GM23338 (cell line): Measurements from ENCODE around the gene MCM7. TPM values are rescaled to one million over a fixed set of nuclear protein-coding genes. Genes with fewer than 3 reads are reported as not detected.
A peak's percentile ranks its signal among the peaks of the same experiment; 100 is the strongest.

Source experiments
- ATAC-seq: fragments of 200-7000 bp; cut with Tn5 transposase; 3 replicates; pipeline ENCODE4 v1.9.1; 2020
- DNase-seq: peaks from one replicate; pipeline ENCODE4 v3.0.0-alpha.2; 2015; ENCODE audit warnings: low spot score
- H2AFZ ChIP-seq: fragments of 200-600 bp; sonication (generic); 2 replicates; pipeline ENCODE4 v1.8.0; 2016; ENCODE audit warnings: antibody characterized with exemption, mild to moderate bottlenecking, moderate library complexity
- H3F3A ChIP-seq: fragments of 200-600 bp; sonication (generic); replicated peaks from 2 replicates; pipeline ENCODE4 v1.8.0; 2017; ENCODE audit warnings: antibody characterized with exemption, mixed run types, low read depth
- H3K27ac ChIP-seq: fragments of 200-600 bp; sonication (generic); 2 replicates; pipeline ENCODE4 v1.6.1; 2016; ENCODE audit warnings: low read depth
- H3K27me3 ChIP-seq: fragments of 200-600 bp; sonication (generic); 2 replicates; pipeline ENCODE4 v1.8.0; 2016; ENCODE audit warnings: mild to moderate bottlenecking, mixed run types, moderate library complexity; ENCODE audit not compliant: insufficient read depth
- H3K36me3 ChIP-seq: fragments of 200-600 bp; sonication (generic); 2 replicates; pipeline ENCODE4 v1.8.0; 2016; ENCODE audit warnings: mild to moderate bottlenecking; ENCODE audit not compliant: insufficient read depth
- H3K4me1 ChIP-seq: fragments of 200-600 bp; sonication (generic); 2 replicates; pipeline ENCODE4 v1.8.0; 2016; ENCODE audit warnings: mild to moderate bottlenecking, moderate library complexity; ENCODE audit not compliant: insufficient read depth
- H3K4me2 ChIP-seq: fragments of 200-600 bp; sonication (generic); 2 replicates; pipeline ENCODE4 v1.7.1; 2017; ENCODE audit warnings: mixed run types
- H3K4me3 ChIP-seq: fragments of 200-600 bp; sonication (generic); 2 replicates; pipeline ENCODE4 v1.6.1; 2016; ENCODE audit warnings: mixed run types
- H3K79me2 ChIP-seq: fragments of 200-600 bp; sonication (generic); replicated peaks from 2 replicates; pipeline ENCODE4 v1.8.0; 2017; ENCODE audit warnings: mild to moderate bottlenecking; ENCODE audit not compliant: insufficient read depth
- H3K9me2 ChIP-seq: fragments of 200-600 bp; sonication (generic); 2 replicates; pipeline ENCODE4 v1.8.0; 2017; ENCODE audit not compliant: insufficient read depth
- H4K20me1 ChIP-seq: fragments of 200-600 bp; sonication (generic); replicated peaks from 2 replicates; pipeline ENCODE4 v1.8.0; 2017; ENCODE audit warnings: mild to moderate bottlenecking; ENCODE audit not compliant: insufficient read depth
- H3K27ac Mint-ChIP-seq: 2 replicates; pipeline ENCODE4 v1.8.0; 2020; ENCODE audit warnings: inconsistent platforms, mild to moderate bottlenecking, moderate library complexity, mixed read lengths
- H3K27me3 Mint-ChIP-seq: 3 replicates; pipeline ENCODE4 v1.8.0; 2022; ENCODE audit warnings: low read depth, mild to moderate bottlenecking, moderate library complexity, mixed read lengths, inconsistent platforms; ENCODE audit not compliant: insufficient read depth, poor library complexity
- H3K36me3 Mint-ChIP-seq: 3 replicates; pipeline ENCODE4 v1.8.0; 2021; ENCODE audit warnings: low read depth, mild to moderate bottlenecking, inconsistent platforms, moderate library complexity, mixed read lengths
- H3K4me1 Mint-ChIP-seq: 3 replicates; pipeline ENCODE4 v1.8.0; 2020; ENCODE audit warnings: mild to moderate bottlenecking, inconsistent platforms, mixed read lengths
- H3K4me3 Mint-ChIP-seq: 3 replicates; pipeline ENCODE4 v1.8.0; 2021; ENCODE audit warnings: moderate library complexity, mild to moderate bottlenecking, inconsistent platforms, mixed read lengths
- H3K9me3 Mint-ChIP-seq: 3 replicates; pipeline ENCODE4 v1.8.0; 2020; ENCODE audit warnings: moderate library complexity, mild to moderate bottlenecking, inconsistent platforms, mixed read lengths
- CREB1 ChIP-seq: fragments of 250-450 bp; sonication (Bioruptor Pico); IDR thresholded peaks from 2 replicates; pipeline ENCODE4 v1.5.0; 2020; ENCODE audit warnings: low read depth, mild to moderate bottlenecking, moderate library complexity
- EZH2 ChIP-seq: fragments of 200-600 bp; sonication (generic); IDR thresholded peaks from one replicate; pipeline ENCODE4 v1.8.0; 2017; ENCODE audit warnings: antibody characterized with exemption, mild to moderate bottlenecking, low read depth; ENCODE audit not compliant: unreplicated experiment
- NANOG ChIP-seq: IDR thresholded peaks from 2 replicates; pipeline ENCODE4 v1.6.1; 2016; ENCODE audit warnings: antibody characterized with exemption, borderline replicate concordance
- ZNF331 ChIP-seq: fragments of 250-450 bp; sonication (Bioruptor Pico); IDR thresholded peaks from 2 replicates; pipeline ENCODE4 v1.5.0; 2020; ENCODE audit warnings: low read depth, mild to moderate bottlenecking, moderate library complexity
- polyA plus RNA-seq: library from polyadenylated mRNA; unstranded; fragments of >200 nt; fragmentation: Nextera tagmentation; extraction: Ambion mirVana; gene quantifications from 2 replicates; pipeline ENCODE4 v1.2.1, GENCODE V29; 2016
- total RNA-seq: library from RNA; depleted of rRNA; stranded (reverse); fragments of >200 nt; shearing (Covaris generic); gene quantifications from 2 replicates; pipeline ENCODE4 v1.2.3, GENCODE V29; 2014
- TF ChIP-seq, protein P1 (sequence below): fragments of 250-450 bp; sonication (Bioruptor Pico); IDR thresholded peaks from 2 replicates; pipeline ENCODE4 v1.5.0; 2020; ENCODE audit warnings: mild to moderate bottlenecking, moderate library complexity
- TF ChIP-seq, protein P2 (sequence below), 2 experiments: fragments of 200-600 bp in 1 of 2; sonication (generic) in 1 of 2; conservative IDR thresholded peaks; 2 replicates each; pipeline versions ENCODE4 v1.5.1 to v1.6.1; 2016 to 2017; ENCODE audit warnings: antibody characterized with exemption in 2 of 2, low read depth in 2 of 2, mild to moderate bottlenecking in 2 of 2, moderate library complexity in 1 of 2

The MCM7 gene
- total and polyA plus RNA-seq, 2 experiments from 2014 or later: 140 to 285 TPM

DNA sequence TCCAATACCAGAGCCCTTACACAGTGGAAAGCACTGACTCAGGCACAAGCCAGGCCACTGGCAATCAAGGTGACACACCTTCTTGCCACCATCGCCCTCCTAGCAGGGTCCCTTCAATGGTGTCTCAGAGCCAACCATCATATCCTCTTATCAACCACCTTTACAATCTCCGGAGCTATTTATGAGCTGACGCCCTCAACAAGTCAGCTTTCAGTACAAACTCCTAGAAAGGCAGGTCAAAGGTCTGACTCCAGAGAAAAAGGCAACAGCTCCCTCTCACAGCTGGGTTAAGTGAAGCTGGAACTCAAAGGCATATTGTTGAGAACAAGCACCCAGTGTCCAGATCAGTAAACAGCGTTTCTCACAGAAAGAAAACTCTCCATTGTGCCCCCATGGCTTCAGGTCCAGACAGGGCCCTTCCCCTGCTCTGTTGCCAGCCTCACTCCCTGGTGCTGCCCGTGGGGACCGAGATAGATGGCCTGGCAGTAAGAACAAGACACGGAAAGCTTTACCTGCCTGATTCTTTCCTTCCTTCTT is 22.1 kb downstream of the MCM7 start:
- Mint-ChIP-seq H3K27me3 (peaks cover 21% of the 10 kb centered on the region), H3K4me3 (peak overlapping the region; percentile 41), H3K36me3 (peaks cover 69% of the 10 kb centered on the region), H3K4me1 (peaks cover 19% of the 10 kb centered on the region), H3K27ac (no peak overlapping the region), H3K9me3 (peaks cover 39% of the 10 kb centered on the region)
- DNase-seq (no peak), ATAC-seq (no peak)
- Histone ChIP-seq H3K9me2 (no peaks in the 10 kb centered on the region), H3K79me2 (peaks cover 62% of the 10 kb centered on the region), H2AFZ (no peak overlapping the region), H3K27ac (no peak overlapping the region; the same call in 1 of the 2 replicates), H3K4me1 (peaks cover 15% of the 10 kb centered on the region), H3K4me2 (peak overlapping the region; percentile 89; the same call in 1 of the 2 replicates), H3K27me3 (no peaks in the 10 kb centered on the region), H4K20me1 (peaks cover 23% of the 10 kb centered on the region), H3F3A (peaks cover 25% of the 10 kb centered on the region), H3K4me3 (peak overlapping the region; percentile 94; the same call in 1 of the 2 replicates), H3K36me3 (peaks cover 58% of the 10 kb centered on the region)
- no peak for TF ChIP-seq ZNF331
- TF ChIP-seq CREB1 (CRISPR knock-in tag): no peak
- TF ChIP-seq, protein P1, sequence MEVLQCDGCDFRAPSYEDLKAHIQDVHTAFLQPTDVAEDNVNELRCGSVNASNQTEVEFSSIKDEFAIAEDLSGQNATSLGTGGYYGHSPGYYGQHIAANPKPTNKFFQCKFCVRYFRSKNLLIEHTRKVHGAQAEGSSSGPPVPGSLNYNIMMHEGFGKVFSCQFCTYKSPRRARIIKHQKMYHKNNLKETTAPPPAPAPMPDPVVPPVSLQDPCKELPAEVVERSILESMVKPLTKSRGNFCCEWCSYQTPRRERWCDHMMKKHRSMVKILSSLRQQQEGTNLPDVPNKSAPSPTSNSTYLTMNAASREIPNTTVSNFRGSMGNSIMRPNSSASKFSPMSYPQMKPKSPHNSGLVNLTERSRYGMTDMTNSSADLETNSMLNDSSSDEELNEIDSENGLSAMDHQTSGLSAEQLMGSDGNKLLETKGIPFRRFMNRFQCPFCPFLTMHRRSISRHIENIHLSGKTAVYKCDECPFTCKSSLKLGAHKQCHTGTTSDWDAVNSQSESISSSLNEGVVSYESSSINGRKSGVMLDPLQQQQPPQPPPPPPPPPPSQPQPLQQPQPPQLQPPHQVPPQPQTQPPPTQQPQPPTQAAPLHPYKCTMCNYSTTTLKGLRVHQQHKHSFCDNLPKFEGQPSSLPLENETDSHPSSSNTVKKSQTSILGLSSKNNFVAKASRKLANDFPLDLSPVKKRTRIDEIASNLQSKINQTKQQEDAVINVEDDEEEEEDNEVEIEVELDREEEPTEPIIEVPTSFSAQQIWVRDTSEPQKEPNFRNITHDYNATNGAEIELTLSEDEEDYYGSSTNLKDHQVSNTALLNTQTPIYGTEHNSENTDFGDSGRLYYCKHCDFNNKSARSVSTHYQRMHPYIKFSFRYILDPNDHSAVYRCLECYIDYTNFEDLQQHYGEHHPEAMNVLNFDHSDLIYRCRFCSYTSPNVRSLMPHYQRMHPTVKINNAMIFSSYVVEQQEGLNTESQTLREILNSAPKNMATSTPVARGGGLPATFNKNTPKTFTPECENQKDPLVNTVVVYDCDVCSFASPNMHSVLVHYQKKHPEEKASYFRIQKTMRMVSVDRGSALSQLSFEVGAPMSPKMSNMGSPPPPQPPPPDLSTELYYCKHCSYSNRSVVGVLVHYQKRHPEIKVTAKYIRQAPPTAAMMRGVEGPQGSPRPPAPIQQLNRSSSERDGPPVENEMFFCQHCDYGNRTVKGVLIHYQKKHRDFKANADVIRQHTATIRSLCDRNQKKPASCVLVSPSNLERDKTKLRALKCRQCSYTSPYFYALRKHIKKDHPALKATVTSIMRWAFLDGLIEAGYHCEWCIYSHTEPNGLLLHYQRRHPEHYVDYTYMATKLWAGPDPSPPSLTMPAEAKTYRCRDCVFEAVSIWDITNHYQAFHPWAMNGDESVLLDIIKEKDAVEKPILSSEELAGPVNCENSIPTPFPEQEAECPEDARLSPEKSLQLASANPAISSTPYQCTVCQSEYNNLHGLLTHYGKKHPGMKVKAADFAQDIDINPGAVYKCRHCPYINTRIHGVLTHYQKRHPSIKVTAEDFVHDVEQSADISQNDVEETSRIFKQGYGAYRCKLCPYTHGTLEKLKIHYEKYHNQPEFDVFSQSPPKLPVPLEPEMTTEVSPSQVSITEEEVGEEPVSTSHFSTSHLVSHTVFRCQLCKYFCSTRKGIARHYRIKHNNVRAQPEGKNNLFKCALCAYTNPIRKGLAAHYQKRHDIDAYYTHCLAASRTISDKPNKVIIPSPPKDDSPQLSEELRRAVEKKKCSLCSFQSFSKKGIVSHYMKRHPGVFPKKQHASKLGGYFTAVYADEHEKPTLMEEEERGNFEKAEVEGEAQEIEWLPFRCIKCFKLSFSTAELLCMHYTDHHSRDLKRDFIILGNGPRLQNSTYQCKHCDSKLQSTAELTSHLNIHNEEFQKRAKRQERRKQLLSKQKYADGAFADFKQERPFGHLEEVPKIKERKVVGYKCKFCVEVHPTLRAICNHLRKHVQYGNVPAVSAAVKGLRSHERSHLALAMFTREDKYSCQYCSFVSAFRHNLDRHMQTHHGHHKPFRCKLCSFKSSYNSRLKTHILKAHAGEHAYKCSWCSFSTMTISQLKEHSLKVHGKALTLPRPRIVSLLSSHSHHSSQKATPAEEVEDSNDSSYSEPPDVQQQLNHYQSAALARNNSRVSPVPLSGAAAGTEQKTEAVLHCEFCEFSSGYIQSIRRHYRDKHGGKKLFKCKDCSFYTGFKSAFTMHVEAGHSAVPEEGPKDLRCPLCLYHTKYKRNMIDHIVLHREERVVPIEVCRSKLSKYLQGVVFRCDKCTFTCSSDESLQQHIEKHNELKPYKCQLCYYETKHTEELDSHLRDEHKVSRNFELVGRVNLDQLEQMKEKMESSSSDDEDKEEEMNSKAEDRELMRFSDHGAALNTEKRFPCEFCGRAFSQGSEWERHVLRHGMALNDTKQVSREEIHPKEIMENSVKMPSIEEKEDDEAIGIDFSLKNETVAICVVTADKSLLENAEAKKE (CRISPR knock-in tag): no peak
- no peak for TF ChIP-seq EZH2
- TF ChIP-seq NANOG: no peak

DNA sequence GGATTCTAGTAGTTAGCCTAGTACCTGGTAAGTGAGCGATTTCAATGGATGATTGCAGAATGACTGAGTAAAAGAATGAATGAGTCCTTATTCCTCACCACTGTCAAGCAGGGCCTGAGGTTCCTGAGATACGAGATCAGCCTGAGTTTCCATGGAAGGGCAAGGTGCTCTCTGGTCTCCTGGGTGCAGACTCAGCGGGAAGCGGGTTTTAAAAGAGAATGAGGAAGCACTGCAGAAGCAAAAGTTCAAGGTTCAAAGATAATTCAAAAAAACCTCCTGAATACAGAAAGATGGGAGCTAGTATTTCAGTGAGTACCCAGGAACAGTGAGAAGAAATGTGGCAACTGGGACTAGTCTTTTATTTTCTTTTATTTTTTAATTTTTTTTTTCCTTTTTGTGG is 24.0 kb downstream of the MCM7 start:
- ATAC-seq (no peak), DNase-seq (no peak)
- Histone ChIP-seq H3K36me3 (peaks cover 77% of the 10 kb centered on the region), H3K79me2 (peaks cover 62% of the 10 kb centered on the region), H3K4me2 (no peak overlapping the region), H3K9me2 (no peaks in the 10 kb centered on the region), H4K20me1 (peaks cover 23% of the 10 kb centered on the region), H3K27ac (no peak overlapping the region), H3K4me1 (peaks cover 8% of the 10 kb centered on the region; the same call in 1 of the 2 replicates), H3F3A (peaks cover 39% of the 10 kb centered on the region), H2AFZ (no peak overlapping the region), H3K4me3 (no peak overlapping the region), H3K27me3 (no peaks in the 10 kb centered on the region)
- peaks cover 11% of the 10 kb centered on the region for H3K4me1 Mint-ChIP-seq
- H3K27me3 Mint-ChIP-seq: peaks cover 17% of the 10 kb centered on the region
- peaks cover 88% of the 10 kb centered on the region for H3K36me3 Mint-ChIP-seq
- no peak overlapping the region for H3K27ac Mint-ChIP-seq
- H3K4me3 Mint-ChIP-seq: no peak overlapping the region
- peaks cover 58% of the 10 kb centered on the region for H3K9me3 Mint-ChIP-seq
- TF ChIP-seq EZH2 (no peak), ZNF331 (no peak)
- TF ChIP-seq, protein P2, sequence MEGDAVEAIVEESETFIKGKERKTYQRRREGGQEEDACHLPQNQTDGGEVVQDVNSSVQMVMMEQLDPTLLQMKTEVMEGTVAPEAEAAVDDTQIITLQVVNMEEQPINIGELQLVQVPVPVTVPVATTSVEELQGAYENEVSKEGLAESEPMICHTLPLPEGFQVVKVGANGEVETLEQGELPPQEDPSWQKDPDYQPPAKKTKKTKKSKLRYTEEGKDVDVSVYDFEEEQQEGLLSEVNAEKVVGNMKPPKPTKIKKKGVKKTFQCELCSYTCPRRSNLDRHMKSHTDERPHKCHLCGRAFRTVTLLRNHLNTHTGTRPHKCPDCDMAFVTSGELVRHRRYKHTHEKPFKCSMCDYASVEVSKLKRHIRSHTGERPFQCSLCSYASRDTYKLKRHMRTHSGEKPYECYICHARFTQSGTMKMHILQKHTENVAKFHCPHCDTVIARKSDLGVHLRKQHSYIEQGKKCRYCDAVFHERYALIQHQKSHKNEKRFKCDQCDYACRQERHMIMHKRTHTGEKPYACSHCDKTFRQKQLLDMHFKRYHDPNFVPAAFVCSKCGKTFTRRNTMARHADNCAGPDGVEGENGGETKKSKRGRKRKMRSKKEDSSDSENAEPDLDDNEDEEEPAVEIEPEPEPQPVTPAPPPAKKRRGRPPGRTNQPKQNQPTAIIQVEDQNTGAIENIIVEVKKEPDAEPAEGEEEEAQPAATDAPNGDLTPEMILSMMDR (conservative IDR thresholded peaks at IDR 0.05; ENCODE audit: low read depth in 2 of 2): no peak
